ENCODE data around the gene KIF16B. TPM values are rescaled to one million over a fixed set of nuclear protein-coding genes. Genes with fewer than 3 reads are reported as not detected.

Gene KIF16B
- total RNA-seq, 2 experiments from 2014 or later, result 3.5 to 4.2 TPM

GRCh38 chr20:16415071-16416053 is 157.9 kb downstream of the KIF16B start:
- no peak for DNase-seq
- intact Hi-C loops (cut with micrococcal nuclease), result no loop called here
- no peak for TF ChIP-seq CTCF (IDR thresholded peaks at IDR 0.05)
- H3K36me3 Mint-ChIP-seq (ENCODE audit: low read depth), result peaks cover 11% of the 10 kb centered on the region
- no peaks in the 10 kb centered on the region for H3K4me1 Mint-ChIP-seq (ENCODE audit: low read depth)
- POLR2A ChIA-PET, result interaction anchor here (0.7 kb wide), 1 partner anchor 117 kb away, joined by 4 read pairs; no protein-coding TSS in a partner anchor
- H3K9me3 Mint-ChIP-seq, result no peaks in the 10 kb centered on the region
- no peaks in the 10 kb centered on the region for H3K27me3 Mint-ChIP-seq
- H3K4me3 Mint-ChIP-seq, result no peak overlapping the region
- no peak overlapping the region for H3K27ac Mint-ChIP-seq
- CTCF ChIA-PET, result no interaction called here
- ATAC-seq, result no peak

- Mint-ChIP-seq H3K4me1 (ENCODE audit: low read depth) (no peaks in the 10 kb centered on the region), H3K4me3 (no peak overlapping the region), H3K9me3 (no peaks in the 10 kb centered on the region), H3K36me3 (ENCODE audit: low read depth) (peaks cover 11% of the 10 kb centered on the region), H3K27ac (no peak overlapping the region), H3K27me3 (no peaks in the 10 kb centered on the region)
- ChIA-PET POLR2A (no interaction called here), CTCF (no interaction called here)
- ATAC-seq (no peak), DNase-seq (no peak)
- intact Hi-C loops (cut with micrococcal nuclease), result no loop called here
- no peak for TF ChIP-seq CTCF (IDR thresholded peaks at IDR 0.05)
These were observed 160.3 kb downstream of the KIF16B start for GRCh38 chr20:16412906-16413305.

- ChIA-PET CTCF (no interaction called here), POLR2A (no interaction called here)
- ATAC-seq (no peak), DNase-seq (no peak)
- peaks cover 11% of the 10 kb centered on the region for H3K36me3 Mint-ChIP-seq (ENCODE audit: low read depth)
- H3K27me3 Mint-ChIP-seq, result no peaks in the 10 kb centered on the region
- intact Hi-C loops (cut with micrococcal nuclease), result no loop called here
- no peaks in the 10 kb centered on the region for H3K4me1 Mint-ChIP-seq (ENCODE audit: low read depth)
- H3K4me3 Mint-ChIP-seq, result no peak overlapping the region
- H3K9me3 Mint-ChIP-seq, result no peaks in the 10 kb centered on the region
- no peak overlapping the region for H3K27ac Mint-ChIP-seq
- TF ChIP-seq CTCF (IDR thresholded peaks at IDR 0.05), result no peak
These were observed 161.9 kb downstream of the KIF16B start for GRCh38 chr20:16411361-16411760.

- no peaks in the 10 kb centered on the region for H3K27me3 Mint-ChIP-seq
- no peak overlapping the region for H3K4me3 Mint-ChIP-seq
- no peak overlapping the region for H3K27ac Mint-ChIP-seq
- ChIA-PET CTCF (no interaction called here), POLR2A (no interaction called here)
- TF ChIP-seq CTCF (IDR thresholded peaks at IDR 0.05), result no peak
- H3K36me3 Mint-ChIP-seq (ENCODE audit: low read depth), result peaks cover 11% of the 10 kb centered on the region
- intact Hi-C loops (cut with micrococcal nuclease), result no loop called here
- no peak for DNase-seq
- H3K4me1 Mint-ChIP-seq (ENCODE audit: low read depth), result no peaks in the 10 kb centered on the region
- ATAC-seq, result no peak
- no peaks in the 10 kb centered on the region for H3K9me3 Mint-ChIP-seq
These were observed 162.6 kb downstream of the KIF16B start for GRCh38 chr20:16410626-16411025.

GRCh38 chr20:16408981-16409380 is 164.3 kb downstream of the KIF16B start:
- intact Hi-C loops (cut with micrococcal nuclease), result no loop called here
- H3K27ac Mint-ChIP-seq, result no peak overlapping the region
- CTCF ChIA-PET, result no interaction called here
- no peaks in the 10 kb centered on the region for H3K9me3 Mint-ChIP-seq
- H3K27me3 Mint-ChIP-seq, result no peaks in the 10 kb centered on the region
- peaks cover 13% of the 10 kb centered on the region for H3K36me3 Mint-ChIP-seq (ENCODE audit: low read depth)
- POLR2A ChIA-PET, result no interaction called here
- TF ChIP-seq CTCF (IDR thresholded peaks at IDR 0.05), result no peak
- H3K4me3 Mint-ChIP-seq, result no peak overlapping the region
- no peaks in the 10 kb centered on the region for H3K4me1 Mint-ChIP-seq (ENCODE audit: low read depth)
- DNase-seq (no peak), ATAC-seq (no peak)
